ENCODE results near the gene TMEM232.
"Not testable (repeated sequence)": the region's sequence is repeated elsewhere in the genome, so short reads cannot be mapped to it uniquely, and the experiment has no call there.

Gene TMEM232

GRCh38 chr5:110726249-110727024, at the start of gene TMEM232:
TMEM232 (minus strand) TSS chr5:110726671; CDS start chr5:110667352, 59,319 bp downstream.
- peak; percentile 58 to 79 for DNase-seq

GRCh38 chr5:110770286-110770685, 43.8 kb upstream of the TMEM232 start:
- no peak for DNase-seq

GRCh38 chr5:110769000-110769681, 42.7 kb upstream of the TMEM232 start:
- DNase-seq = no peak

- DNase-seq = no peak
Measured at GRCh38 chr5:110768138-110768860, 41.8 kb upstream of the TMEM232 start.

- DNase-seq = no peak
Measured at GRCh38 chr5:110760158-110760557, 33.7 kb upstream of the TMEM232 start.

- DNase-seq = no peak
Measured at GRCh38 chr5:110757118-110757729, 30.8 kb upstream of the TMEM232 start.

- no peak for DNase-seq
Measured at GRCh38 chr5:110754181-110754580, 27.7 kb upstream of the TMEM232 start.

- no peak for DNase-seq
Measured at GRCh38 chr5:110753600-110753999, 27.1 kb upstream of the TMEM232 start.

GRCh38 chr5:110752953-110753352, 26.5 kb upstream of the TMEM232 start:
- no peak for DNase-seq

GRCh38 chr5:110751902-110752762, 25.7 kb upstream of the TMEM232 start:
- DNase-seq = peak in 1 of 2 experiments; percentile 28

- peak; percentile 78 to 84 for DNase-seq
Measured at GRCh38 chr5:110738812-110739651, 12.6 kb upstream of the TMEM232 start, which contains the start of gene SLC25A46. SLC25A46 (plus strand) TSS chr5:110739007; CDS start chr5:110739120, 113 bp downstream.

- DNase-seq = no peak
Measured at GRCh38 chr5:110738503-110738811, 12.0 kb upstream of the TMEM232 start.

- DNase-seq = no peak
Measured at GRCh38 chr5:110736753-110737152, 10.3 kb upstream of the TMEM232 start.

- DNase-seq = no peak
Measured at GRCh38 chr5:110735556-110735955, 9.1 kb upstream of the TMEM232 start.

GRCh38 chr5:110734101-110734500, 7.6 kb upstream of the TMEM232 start:
- DNase-seq = no peak

GRCh38 chr5:110731499-110731898, 5.0 kb upstream of the TMEM232 start:
- DNase-seq = not testable (repeated sequence)

GRCh38 chr5:110727025-110727314, 499 bp upstream of the TMEM232 start:
- DNase-seq = no peak

- DNase-seq = no peak
Measured at GRCh38 chr5:110718311-110718710, 8.2 kb downstream of the TMEM232 start.

- no peak for DNase-seq
Measured at GRCh38 chr5:110716247-110717245, 9.9 kb downstream of the TMEM232 start.

- DNase-seq = no peak
Measured at GRCh38 chr5:110707260-110707844, 19.1 kb downstream of the TMEM232 start.
